ENCODE data around the gene PAFAH1B1. TPM values are rescaled to one million over a fixed set of nuclear protein-coding genes. Genes with fewer than 3 reads are reported as not detected.

Gene PAFAH1B1
- total and polyA plus RNA-seq, 7 donors: 35.4 to 139 (median 97.6) TPM

GRCh38 chr17:2689411-2690164 is 96.1 kb downstream of the PAFAH1B1 start:
- Histone ChIP-seq H3K4me3 (no peak overlapping the region), H3K9me3 (no peaks in the 10 kb centered on the region), H3K36me3 (peaks cover 28 to 53% (median 31%) of the 10 kb centered on the region in 4 donors), H3K4me1 (peaks cover 0 to 43% (median 40%) of the 10 kb centered on the region in 4 donors), H3K27ac (peak overlapping the region; percentile 36 to 72 (median 66)), H3K27me3 (no peaks in the 10 kb centered on the region)
- intact Hi-C loops (cut with DNase I): loop anchor here (10.0 kb wide), 1 partner anchor 205 kb away; no protein-coding TSS in a partner anchor
- TF ChIP-seq POLR2AphosphoS5 (IDR thresholded peaks at IDR 0.05) (peak in 1 of 4 donors; percentile 7), EP300 (IDR thresholded peaks at IDR 0.05) (no peak)
- DNase-seq: peak; percentile 64
- 77 to 82% methylated on average over 40 of the region's 40 CpGs for WGBS, 2 donors

- WGBS, 2 donors: 90 to 92% methylated on average over 55 of the region's 55 CpGs
- Histone ChIP-seq H3K4me3 (no peak overlapping the region), H3K9me3 (no peaks in the 10 kb centered on the region), H3K36me3 (peaks cover 36 to 62% (median 39%) of the 10 kb centered on the region in 4 donors), H3K27me3 (no peaks in the 10 kb centered on the region), H3K27ac (peak overlapping the region in 1 of 4 donors; percentile 36), H3K4me1 (peaks cover 0 to 43% (median 39%) of the 10 kb centered on the region in 4 donors)
- peak; percentile 65 for DNase-seq
- TF ChIP-seq POLR2AphosphoS5 (IDR thresholded peaks at IDR 0.05) (peak in 2 of 4 donors; percentile 14 to 25), POLR2A (IDR thresholded peaks at IDR 0.05) (no peak)
- intact Hi-C loops (cut with DNase I): no loop called here
Observed at GRCh38 chr17:2690165-2691068, 97.0 kb downstream of the PAFAH1B1 start.

DNA sequence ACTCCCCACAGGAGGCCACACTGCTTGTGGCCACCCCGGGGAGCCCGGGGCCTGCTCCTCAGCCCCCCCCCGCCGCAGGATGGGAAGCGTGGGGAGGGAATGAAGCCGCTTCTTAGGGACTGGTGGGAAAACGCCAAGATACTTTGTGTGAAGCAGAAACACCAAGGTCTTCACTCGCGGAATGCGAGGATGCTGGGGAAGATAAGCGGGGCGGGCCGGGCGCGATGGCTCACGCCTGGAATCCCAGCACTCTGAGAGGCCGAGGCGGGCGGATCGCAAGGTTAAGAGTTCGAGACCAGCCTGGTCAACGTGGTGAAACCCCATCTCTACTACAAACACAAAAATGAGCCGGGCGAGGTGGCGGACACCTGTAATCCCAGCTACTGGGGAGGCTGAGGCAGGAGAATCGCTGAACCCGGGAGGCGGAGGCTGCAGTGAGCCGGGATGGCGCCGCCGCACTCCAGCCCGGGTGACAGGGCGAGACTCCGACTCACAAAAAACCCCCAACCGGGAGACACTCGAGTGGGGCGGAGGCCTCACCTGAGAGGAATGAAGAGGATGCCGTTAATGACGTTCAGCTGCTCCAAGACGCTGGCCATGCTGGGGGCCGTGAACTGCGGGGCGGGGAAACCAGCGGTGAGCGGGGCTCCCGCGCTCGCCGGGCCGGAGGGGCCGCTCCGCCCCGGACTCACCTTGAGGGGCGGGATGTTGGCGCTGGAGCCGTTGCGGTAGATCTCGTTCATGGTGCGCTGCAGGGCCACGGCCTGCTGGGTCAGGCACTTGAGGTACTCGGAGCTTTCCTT is 97.8 kb downstream of the PAFAH1B1 start:
- peaks cover 0 to 36% (median 34%) of the 10 kb centered on the region in 4 donors for H3K4me1 ChIP-seq
- 93 to 95% methylated on average over 62 of the region's 62 CpGs for WGBS, 2 donors
- intact Hi-C loops (cut with DNase I): no loop called here
- H3K27me3 ChIP-seq: no peaks in the 10 kb centered on the region
- H3K4me3 ChIP-seq: no peak overlapping the region
- H3K27ac ChIP-seq: no peak overlapping the region
- DNase-seq: no peak
- TF ChIP-seq CTCF (IDR thresholded peaks at IDR 0.05) (no peak), POLR2A (IDR thresholded peaks at IDR 0.05) (no peak), POLR2AphosphoS5 (IDR thresholded peaks at IDR 0.05) (no peak), EP300 (IDR thresholded peaks at IDR 0.05) (no peak)
- H3K9me3 ChIP-seq: no peaks in the 10 kb centered on the region
- H3K36me3 ChIP-seq: peaks cover 44 to 70% (median 47%) of the 10 kb centered on the region in 4 donors

DNA sequence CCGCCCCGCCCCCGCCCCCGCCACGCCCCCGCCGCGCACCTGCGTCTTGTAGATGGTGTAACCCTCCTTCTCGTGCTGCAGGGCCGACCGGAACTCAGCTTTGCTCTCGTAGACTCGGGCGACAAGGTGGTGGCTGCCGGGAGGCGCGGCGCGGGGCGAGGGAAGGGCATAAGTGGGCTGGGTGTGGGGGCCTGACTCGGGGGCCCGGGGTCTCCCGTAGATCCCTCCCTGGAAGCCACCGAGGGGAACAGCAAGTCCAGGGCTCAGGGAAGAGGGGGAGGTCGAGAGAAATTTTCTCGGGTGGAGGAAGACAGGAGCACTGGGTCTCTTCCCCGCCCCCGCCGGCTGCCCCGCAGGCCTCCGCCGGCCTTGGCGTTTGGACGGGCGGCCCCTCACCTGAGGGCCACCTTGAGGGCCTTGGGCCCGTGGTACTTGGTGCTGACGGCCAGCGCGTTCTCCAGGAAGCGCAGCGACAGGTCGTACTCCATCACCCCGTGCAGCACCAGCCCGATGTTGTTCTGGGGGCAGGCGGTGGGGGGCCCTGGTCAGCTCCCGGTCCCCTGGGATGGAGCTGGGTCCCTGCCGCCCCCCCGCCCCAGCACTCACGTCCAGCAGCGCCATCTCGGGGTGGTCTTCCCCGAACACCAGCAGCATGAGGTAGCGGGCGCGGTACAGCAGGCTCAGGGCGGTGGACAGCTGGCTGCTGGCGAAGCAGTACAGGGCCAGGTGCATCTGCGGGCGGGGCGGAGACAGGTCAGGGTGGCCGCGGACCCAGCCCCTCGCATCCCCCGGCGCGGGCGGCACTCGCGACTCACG is 98.7 kb downstream of the PAFAH1B1 start:
- Histone ChIP-seq H3K27me3 (no peaks in the 10 kb centered on the region), H3K9me3 (no peaks in the 10 kb centered on the region), H3K27ac (no peak overlapping the region), H3K36me3 (peaks cover 51 to 79% (median 55%) of the 10 kb centered on the region in 4 donors), H3K4me3 (no peak overlapping the region), H3K4me1 (peaks cover 0 to 27% (median 25%) of the 10 kb centered on the region in 4 donors)
- intact Hi-C loops (cut with DNase I): no loop called here
- no peak for TF ChIP-seq EP300 (IDR thresholded peaks at IDR 0.05)
- TF ChIP-seq POLR2AphosphoS5 (IDR thresholded peaks at IDR 0.05): no peak
- no peak for TF ChIP-seq POLR2A (IDR thresholded peaks at IDR 0.05)
- no peak for TF ChIP-seq CTCF (IDR thresholded peaks at IDR 0.05)
- DNase-seq: peak; percentile 64
- 89 to 90% methylated on average over 71 of the region's 71 CpGs for WGBS, 2 donors

GRCh38 chr17:2692781-2693135 is 99.3 kb downstream of the PAFAH1B1 start:
- no peak for TF ChIP-seq EP300 (IDR thresholded peaks at IDR 0.05)
- TF ChIP-seq POLR2A (IDR thresholded peaks at IDR 0.05): no peak
- no peak for TF ChIP-seq POLR2AphosphoS5 (IDR thresholded peaks at IDR 0.05)
- no peak for TF ChIP-seq CTCF (IDR thresholded peaks at IDR 0.05)
- H3K4me1 ChIP-seq: peaks cover 0 to 21% (median 19%) of the 10 kb centered on the region in 4 donors
- no peak for DNase-seq
- peaks cover 51 to 85% (median 61%) of the 10 kb centered on the region in 4 donors for H3K36me3 ChIP-seq
- no peaks in the 10 kb centered on the region for H3K9me3 ChIP-seq
- intact Hi-C loops (cut with DNase I): no loop called here
- H3K4me3 ChIP-seq: no peak overlapping the region
- H3K27ac ChIP-seq: no peak overlapping the region
- 93 to 94% methylated on average over 14 of the region's 14 CpGs for WGBS, 2 donors
- H3K27me3 ChIP-seq: no peaks in the 10 kb centered on the region
